ENCODE measurements around the gene MASP1. TPM values are rescaled to one million over a fixed set of nuclear protein-coding genes. Genes with fewer than 3 reads are reported as not detected.

The MASP1 gene
- total RNA-seq, 2 donors from 2014 or later: 1.9 to 2.6 TPM

DNA sequence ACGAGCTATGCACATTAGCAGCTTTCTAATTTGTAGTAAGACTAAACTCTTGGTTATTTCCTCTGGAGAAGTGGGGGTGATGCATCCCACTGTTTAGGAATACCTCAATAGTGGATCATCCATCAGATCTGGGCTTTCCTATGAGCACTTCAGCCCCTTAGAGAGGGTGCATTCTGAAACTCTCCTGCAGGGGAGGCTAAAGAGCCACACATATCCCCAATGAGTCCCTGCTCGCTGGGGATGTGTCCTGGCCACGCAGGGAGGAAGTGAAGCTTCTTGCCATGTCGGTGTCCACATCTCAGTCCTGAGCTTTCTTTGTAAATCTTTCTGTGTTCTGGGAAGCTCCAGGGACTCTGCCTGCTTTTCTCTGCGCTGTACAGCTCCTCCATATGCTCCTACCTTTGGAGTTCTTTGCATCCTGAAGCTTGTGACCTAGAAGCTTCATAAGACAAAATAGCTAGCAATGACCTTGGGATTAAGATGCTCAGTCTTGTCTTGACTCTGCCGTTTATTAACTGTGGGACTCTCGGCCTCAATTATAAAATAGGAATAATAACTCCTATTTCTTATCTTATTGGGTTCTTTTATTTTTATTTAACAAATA is 28.3 kb upstream of the MASP1 start:
- H3K4me3 ChIP-seq: peak overlapping the region; percentile 67
- no peaks in the 10 kb centered on the region for H3K36me3 ChIP-seq
- no peaks in the 10 kb centered on the region for H3K9me3 ChIP-seq
- H3K27ac ChIP-seq: no peak overlapping the region
- peaks cover 5 to 10% of the 10 kb centered on the region in 2 donors for H3K4me1 ChIP-seq (ENCODE audit: control insufficient read depth in 1 of 2, low read depth in 2 of 2)
- TF ChIP-seq, protein P1, sequence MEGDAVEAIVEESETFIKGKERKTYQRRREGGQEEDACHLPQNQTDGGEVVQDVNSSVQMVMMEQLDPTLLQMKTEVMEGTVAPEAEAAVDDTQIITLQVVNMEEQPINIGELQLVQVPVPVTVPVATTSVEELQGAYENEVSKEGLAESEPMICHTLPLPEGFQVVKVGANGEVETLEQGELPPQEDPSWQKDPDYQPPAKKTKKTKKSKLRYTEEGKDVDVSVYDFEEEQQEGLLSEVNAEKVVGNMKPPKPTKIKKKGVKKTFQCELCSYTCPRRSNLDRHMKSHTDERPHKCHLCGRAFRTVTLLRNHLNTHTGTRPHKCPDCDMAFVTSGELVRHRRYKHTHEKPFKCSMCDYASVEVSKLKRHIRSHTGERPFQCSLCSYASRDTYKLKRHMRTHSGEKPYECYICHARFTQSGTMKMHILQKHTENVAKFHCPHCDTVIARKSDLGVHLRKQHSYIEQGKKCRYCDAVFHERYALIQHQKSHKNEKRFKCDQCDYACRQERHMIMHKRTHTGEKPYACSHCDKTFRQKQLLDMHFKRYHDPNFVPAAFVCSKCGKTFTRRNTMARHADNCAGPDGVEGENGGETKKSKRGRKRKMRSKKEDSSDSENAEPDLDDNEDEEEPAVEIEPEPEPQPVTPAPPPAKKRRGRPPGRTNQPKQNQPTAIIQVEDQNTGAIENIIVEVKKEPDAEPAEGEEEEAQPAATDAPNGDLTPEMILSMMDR (IDR thresholded peaks at IDR 0.05): peak; percentile 95
- ATAC-seq (ENCODE audit: insufficient number of reproducible peaks, low FRiP score, low read depth): no peak
- H3K27me3 ChIP-seq (replicated peaks; ENCODE audit: insufficient read depth): no peaks in the 10 kb centered on the region
- DNase-seq (ENCODE audit: low spot score): peak; percentile 9

DNA sequence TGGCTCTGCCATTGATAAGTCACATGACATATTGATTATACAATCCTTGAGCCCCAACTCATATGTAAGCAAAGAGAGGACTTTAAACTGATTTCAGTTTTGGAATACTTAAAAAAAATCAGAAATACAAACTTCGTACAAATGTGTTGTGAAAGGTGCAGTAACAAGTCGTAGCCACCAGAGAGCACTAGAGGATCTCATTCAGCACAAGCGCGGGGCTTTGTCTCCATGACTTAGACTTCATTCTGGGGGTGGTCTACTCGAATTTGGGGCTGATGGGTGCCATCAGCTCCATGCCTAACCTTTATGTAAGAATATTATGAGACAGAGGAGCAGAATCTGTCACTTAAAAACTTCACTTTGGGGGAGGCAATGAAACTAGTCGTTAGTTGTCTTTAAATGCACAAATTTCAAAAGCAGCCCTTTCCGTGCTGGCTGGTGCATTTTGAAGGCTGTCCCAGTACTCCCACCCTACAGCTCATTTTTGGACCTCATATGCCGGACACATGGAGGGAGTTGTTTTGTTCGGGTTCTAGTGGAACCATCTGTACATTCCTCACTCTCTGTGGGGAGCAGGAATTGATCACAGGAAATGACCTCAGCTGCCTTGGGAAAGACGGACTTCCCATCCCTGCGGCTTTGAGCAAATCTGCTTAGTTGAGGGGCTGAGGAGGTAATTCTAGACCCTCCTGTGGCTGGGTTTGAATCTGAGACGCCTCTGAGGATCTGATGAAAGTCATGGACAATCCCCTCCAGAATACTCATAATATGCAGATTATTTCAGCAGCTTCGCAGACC is 27.5 kb upstream of the MASP1 start:
- Histone ChIP-seq H3K9me3 (no peaks in the 10 kb centered on the region), H3K27me3 (replicated peaks; ENCODE audit: insufficient read depth) (no peaks in the 10 kb centered on the region), H3K36me3 (no peaks in the 10 kb centered on the region), H3K4me1 (ENCODE audit: control insufficient read depth in 1 of 2, low read depth in 2 of 2) (peaks cover 5 to 10% of the 10 kb centered on the region in 2 donors), H3K27ac (no peak overlapping the region), H3K4me3 (peak overlapping the region; percentile 67)
- ATAC-seq (ENCODE audit: insufficient number of reproducible peaks, low FRiP score, low read depth): peak; percentile 37
- peak; percentile 9 for DNase-seq (ENCODE audit: low spot score)
- TF ChIP-seq, protein P1 (IDR thresholded peaks at IDR 0.05): peak; percentile 90

DNA sequence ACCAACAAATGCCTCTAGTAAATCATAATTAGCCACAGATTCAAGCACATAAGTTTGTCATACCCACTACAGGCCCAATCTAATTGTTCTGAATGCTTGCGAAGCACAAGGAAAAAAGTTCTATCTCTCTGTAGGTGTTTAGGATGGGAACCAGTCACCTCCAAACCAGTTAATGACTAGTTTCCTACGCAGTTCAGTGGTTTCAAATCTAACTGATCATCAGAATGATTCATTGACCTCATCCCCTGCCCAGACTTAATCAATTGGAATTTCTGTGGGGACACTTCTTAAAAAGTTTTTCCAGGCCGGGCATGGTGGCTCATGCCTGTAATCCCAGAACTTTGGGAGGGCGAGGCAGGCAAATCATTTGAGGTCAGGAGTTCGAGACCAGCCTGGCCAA is 24.3 kb upstream of the MASP1 start:
- no peaks in the 10 kb centered on the region for H3K27me3 ChIP-seq (replicated peaks; ENCODE audit: insufficient read depth)
- H3K27ac ChIP-seq: no peak overlapping the region
- ATAC-seq (ENCODE audit: insufficient number of reproducible peaks, low FRiP score, low read depth): no peak
- peaks cover 5 to 15% of the 10 kb centered on the region in 2 donors for H3K4me1 ChIP-seq (ENCODE audit: control insufficient read depth in 1 of 2, low read depth in 2 of 2)
- H3K4me3 ChIP-seq: no peak overlapping the region
- TF ChIP-seq, protein P1 (IDR thresholded peaks at IDR 0.05): no peak
- H3K36me3 ChIP-seq: no peaks in the 10 kb centered on the region
- no peak for DNase-seq (ENCODE audit: low spot score)
- no peaks in the 10 kb centered on the region for H3K9me3 ChIP-seq

DNA sequence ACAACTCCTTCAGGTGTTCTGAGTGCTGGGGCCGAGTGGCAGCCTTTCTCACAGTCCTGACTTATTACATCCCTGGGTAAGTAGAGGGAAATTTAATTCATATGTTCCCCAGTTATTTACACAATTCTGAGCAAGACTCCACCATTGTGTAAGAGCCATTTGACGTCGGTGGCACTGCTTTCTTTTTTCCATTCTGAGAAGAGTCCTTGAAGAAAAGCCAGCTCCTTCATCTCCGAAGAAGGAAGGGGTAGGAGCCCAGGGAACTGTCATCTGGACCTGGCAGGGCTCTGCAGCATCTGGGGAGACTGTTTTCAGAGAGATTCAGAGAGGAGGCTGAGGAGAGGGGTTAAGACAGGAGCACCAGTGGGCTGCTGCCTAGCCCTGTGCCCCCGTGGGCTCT is 22.6 kb upstream of the MASP1 start:
- Histone ChIP-seq H3K9me3 (no peaks in the 10 kb centered on the region), H3K4me3 (no peak overlapping the region), H3K27ac (no peak overlapping the region), H3K36me3 (no peaks in the 10 kb centered on the region), H3K27me3 (replicated peaks; ENCODE audit: insufficient read depth) (no peaks in the 10 kb centered on the region), H3K4me1 (ENCODE audit: control insufficient read depth in 1 of 2, low read depth in 2 of 2) (peaks cover 2 to 8% of the 10 kb centered on the region in 2 donors)
- TF ChIP-seq, protein P1 (IDR thresholded peaks at IDR 0.05): no peak
- DNase-seq (ENCODE audit: low spot score) (no peak), ATAC-seq (ENCODE audit: insufficient number of reproducible peaks, low FRiP score, low read depth) (no peak)

DNA sequence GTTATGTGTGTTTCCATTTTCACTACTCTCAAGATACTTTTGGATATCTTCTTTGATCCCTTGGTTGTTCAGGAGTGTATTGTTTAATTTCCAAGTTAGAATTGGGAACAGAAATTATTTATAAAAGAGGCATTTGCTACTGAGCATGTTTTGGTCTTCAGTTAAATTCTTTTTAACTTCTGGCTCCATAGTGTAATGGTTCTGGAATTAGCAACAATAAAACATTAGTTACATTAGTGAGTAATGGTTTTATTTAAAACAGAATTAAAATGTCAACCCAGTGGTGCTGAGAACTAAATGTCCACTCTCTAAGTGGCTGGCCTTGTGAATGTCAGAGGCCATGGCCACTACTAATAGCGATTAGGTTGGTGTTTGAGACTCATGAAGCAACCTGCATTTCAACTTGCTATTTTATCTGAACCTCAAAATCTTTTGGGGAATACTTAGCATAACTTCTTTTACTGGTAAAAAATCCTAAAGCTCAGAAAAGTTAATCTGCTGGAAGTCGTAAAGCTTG is 19.5 kb upstream of the MASP1 start:
- TF ChIP-seq, protein P1 (IDR thresholded peaks at IDR 0.05): no peak
- H3K4me3 ChIP-seq: no peak overlapping the region
- no peak for ATAC-seq (ENCODE audit: insufficient number of reproducible peaks, low FRiP score, low read depth)
- no peak overlapping the region for H3K27ac ChIP-seq
- H3K4me1 ChIP-seq (ENCODE audit: control insufficient read depth in 1 of 2, low read depth in 2 of 2): peaks cover 0 to 5% of the 10 kb centered on the region in 2 donors
- no peak for DNase-seq (ENCODE audit: low spot score)
- H3K36me3 ChIP-seq: no peaks in the 10 kb centered on the region
- no peaks in the 10 kb centered on the region for H3K27me3 ChIP-seq (replicated peaks; ENCODE audit: insufficient read depth)
- no peaks in the 10 kb centered on the region for H3K9me3 ChIP-seq

All from thoracic aorta (tissue), 2 donors.